ENCODE measurements around the gene MAGEB1.

MAGEB1 gene, protein sequence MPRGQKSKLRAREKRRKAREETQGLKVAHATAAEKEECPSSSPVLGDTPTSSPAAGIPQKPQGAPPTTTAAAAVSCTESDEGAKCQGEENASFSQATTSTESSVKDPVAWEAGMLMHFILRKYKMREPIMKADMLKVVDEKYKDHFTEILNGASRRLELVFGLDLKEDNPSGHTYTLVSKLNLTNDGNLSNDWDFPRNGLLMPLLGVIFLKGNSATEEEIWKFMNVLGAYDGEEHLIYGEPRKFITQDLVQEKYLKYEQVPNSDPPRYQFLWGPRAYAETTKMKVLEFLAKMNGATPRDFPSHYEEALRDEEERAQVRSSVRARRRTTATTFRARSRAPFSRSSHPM

DNA sequence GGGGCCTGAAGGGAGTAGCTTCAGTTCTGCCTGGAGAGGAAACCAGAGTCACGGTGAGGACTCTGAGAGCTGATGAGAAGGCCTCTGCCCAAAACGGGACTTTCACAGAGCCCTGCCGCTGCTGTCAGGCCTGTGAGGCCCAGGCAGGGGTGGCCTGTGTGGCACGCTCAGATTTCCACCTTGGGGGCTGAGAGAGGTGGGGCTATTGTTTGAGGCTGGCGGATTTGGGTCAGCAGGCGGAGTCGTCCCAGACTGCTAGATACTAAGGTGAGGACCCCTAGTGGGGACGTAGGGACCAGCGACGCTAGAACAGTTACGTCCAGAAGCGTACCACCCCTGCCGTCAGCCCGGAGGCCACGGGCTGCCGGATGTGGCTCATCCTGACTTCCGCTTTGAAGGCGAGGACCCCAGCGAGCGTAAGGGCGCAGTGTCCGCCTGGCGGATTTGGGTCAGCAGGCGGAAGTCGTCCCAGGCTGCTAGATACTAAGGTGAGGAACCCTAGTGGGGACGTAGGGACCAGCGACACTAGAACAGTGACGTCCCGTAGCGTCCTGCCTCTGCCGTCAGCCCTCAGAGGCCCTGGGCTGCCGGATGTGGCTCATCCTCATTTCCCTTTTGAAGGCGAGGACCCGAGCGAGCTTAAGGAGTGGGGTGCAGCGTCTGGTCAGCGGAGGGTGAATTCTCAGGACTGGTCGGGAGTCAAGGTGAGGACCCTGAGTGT, at the start of gene MAGEB1:
MAGEB1 (plus strand) TSS at position 378 of the 721 bp plus-strand sequence. CDS start 3,348 bp downstream, outside the sequence.
- no peak for DNase-seq

DNA sequence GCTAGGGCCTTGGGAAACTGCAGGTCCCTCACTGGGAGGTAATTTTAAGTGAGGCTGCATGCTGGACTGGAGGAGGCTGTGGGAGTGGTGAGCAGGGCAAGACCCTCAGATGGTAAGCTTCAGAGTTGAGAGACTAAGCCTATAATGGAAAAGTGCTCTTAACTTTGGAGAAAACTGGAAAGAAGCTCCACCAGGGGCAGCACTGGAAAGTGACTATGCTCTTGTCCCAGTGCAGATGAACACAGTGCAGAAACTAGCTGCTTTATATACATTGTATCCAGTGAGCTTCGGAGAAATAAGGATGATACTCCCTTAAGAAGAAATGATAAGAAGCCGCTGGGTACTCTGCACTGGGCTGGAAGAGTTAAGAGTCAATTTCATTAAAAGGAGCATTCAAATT, 34.8 kb upstream of the MAGEB1 start:
- DNase-seq: no peak

DNA sequence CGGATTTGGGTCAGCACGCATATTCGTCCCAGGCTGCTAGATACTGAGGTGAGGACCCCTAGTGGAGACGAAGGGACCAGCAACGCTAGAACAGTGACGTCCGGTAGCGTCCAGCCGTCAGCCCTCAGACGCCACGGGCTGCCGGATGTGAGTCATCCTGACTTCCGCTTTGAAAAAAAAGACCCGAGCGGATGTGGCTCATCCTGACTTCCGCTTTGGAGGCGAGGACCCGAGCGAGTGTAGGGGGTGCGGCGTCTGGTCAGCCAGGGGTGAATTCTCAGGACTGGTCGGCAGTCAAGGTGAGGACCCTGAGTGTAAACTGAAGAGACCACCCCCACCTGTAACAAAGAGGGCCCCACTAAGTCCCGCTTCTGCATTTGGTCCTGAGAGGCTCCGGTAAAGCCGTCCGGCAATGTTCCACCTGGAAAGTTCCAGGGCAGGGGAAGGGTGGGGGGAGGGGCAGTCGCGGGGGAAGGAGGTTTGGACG, 31.5 kb upstream of the MAGEB1 start, which contains the start of gene MAGEB2:
MAGEB2 (plus strand) TSS at position 207 of the 487 bp plus-strand sequence. CDS start 3,018 bp downstream, outside the sequence.
- DNase-seq: no peak

DNA sequence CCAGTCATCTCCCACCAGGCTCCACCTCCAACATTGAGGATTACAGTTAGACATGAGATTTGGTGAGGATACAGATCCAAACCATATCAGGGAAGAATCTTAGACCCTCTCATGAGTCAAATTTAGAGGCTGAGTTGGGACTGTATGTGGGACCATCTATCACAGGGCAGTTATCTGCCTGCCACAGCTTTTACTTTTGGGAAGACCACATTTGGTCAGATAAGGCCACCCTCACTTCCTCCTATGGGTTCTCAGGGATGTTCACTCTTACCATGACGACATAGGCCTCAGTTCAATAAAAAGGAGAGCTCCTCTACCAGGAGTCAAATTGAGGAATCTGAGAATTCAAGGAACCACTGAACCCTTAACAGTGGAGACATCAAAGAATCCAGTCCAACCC, 29.5 kb upstream of the MAGEB1 start:
- no peak for DNase-seq

DNA sequence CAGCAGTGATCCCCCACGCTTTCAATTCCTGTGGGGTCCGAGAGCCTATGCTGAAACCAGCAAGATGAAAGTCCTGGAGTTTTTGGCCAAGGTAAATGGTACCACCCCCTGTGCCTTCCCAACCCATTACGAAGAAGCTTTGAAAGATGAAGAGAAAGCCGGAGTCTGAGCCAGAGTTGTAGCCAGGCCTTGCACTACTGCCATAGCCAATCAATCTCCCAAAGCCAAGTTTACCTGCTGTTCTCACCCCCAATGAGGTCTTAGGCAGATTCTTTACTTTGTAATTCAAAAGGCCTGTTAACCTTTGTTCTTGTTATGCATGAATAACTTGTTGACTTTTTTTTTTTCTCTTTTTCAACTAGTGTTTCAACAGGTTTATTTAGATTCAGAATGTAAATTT, 27.6 kb upstream of the MAGEB1 start:
- no peak for DNase-seq

DNA sequence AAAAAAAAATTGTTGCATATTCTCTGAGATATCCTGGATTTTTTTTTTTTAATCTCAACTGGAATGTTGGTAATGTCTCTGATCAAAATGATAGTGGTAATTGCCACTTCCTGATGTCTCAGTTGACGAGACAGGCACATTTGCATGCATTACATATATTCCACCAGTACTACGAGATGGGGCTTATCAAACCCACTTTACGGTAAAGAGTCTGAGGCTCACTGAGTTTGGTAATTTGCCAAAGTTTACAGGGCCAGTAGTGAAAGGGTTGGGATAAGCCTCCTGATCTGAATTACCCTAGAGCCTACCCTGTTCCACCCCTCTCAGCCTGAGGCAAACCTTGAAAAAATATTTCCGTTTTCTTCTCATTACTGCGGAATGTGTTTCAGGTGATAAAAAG, 26.3 kb upstream of the MAGEB1 start:
- DNase-seq: no peak

DNA sequence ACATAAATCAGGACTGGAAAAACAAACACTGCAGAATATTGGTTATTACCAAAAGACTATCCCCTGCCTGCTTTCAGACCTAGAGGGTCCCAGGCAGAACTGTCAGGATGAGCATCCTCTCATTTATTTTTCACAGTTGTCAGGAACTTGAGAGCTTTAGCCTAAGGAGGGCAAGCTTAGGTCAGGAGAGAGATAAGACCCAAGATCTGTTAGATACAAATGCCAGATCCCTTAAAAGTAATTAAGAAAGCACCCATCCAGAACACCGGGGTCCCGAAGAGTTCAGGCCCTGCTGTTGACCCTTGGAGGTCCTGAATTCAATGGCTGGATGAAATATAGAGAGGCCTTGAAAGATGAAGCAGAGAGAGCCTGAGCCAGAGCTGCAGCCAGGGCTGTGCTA, 22.4 kb upstream of the MAGEB1 start:
- DNase-seq: no peak

DNA sequence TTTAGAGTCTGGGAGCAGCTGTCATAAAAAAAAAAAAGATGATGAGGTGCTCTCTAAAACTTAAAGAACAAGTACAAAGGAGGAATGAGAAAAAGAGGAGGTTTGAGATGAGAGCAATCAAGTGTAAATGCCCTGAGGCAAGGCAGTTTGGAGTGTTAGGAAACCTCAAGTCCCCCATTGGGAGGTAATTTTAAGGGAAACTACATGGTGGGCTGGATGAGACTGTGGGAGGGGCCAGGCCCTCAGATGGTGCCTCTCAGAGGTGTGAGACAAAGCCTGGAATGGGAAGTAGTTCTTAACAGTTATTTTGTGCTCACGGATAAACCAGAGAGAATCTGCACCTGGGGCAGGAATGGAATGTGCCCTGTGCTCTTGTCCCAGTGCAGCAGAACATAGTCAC, 18.4 kb upstream of the MAGEB1 start:
- no peak for DNase-seq

DNA sequence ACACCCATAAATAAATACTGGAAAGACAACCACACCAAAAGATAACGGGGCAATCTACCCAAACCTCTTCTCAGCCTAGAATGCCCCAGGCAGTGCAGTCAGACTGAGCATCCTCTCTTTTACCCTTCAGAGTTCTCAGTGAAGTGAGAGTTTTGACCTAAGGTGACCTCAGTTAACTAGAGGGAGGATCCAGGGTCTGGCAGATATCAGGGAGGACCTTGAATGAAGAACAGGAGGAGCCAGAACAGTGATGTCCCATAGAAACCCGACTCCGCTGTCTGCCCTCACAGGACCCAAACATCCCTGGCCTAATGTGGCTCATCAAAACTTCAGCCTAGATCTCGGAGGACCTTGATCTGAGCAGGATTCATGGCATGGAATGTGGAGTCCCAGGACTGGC, 16.6 kb upstream of the MAGEB1 start, which contains the start of gene MAGEB3:
MAGEB3 (plus strand) TSS at position 263 of the 400 bp plus-strand sequence. CDS start 5,268 bp downstream, outside the sequence.
- no peak for DNase-seq

DNA sequence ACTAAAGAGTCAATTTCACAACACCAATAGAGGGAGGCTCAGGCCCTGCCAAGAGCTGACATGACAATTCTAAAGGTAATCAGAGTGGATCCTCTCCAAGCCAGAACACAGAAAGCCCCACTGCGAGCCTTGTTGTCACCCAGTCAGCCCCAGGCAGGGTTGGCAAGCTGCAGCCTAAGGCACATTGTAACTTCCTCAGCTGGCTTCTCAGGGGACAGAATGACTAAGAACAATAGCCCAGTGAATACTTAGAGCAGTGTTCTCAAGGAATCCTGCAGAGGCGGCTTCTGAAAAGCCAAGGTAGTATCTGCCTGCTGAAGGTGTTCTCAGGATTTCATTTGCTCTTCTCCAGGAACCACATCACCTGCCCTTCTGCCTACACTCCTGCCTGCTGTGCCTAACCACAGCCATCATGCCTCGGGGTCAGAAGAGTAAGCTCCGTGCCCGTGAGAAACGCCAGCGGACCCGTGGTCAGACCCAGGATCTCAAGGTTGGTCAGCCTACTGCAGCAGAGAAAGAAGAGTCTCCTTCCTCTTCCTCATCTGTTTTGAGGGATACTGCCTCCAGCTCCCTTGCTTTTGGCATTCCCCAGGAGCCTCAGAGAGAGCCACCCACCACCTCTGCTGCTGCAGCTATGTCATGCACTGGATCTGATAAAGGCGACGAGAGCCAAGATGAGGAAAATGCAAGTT, 5.1 kb upstream of the MAGEB1 start, which contains the start of gene MAGEB4:
MAGEB4 (plus strand) TSS at position 277 of the 692 bp plus-strand sequence; CDS start at position 413, 136 bp downstream.
- no peak for DNase-seq

DNA sequence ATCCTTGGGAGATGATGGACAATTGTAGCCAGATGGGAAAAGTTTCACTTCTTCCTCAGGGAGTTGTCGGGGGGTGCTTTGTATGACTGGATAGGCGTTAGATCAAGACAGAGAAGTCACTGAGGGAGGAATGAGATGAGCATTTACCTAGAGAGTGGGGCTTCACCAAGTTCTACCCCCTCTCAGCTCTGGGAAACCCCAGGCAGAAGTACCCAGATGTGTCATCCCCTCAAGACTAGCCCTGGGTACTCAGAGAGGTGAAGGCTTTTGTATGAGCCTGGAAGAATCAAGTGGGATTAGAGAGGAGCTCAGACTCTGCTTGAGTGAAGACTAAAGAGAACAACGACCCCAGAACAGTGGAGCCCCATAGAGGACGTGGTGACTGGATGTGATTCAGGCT, 1.9 kb downstream of the MAGEB1 start:
- no peak for DNase-seq

DNA sequence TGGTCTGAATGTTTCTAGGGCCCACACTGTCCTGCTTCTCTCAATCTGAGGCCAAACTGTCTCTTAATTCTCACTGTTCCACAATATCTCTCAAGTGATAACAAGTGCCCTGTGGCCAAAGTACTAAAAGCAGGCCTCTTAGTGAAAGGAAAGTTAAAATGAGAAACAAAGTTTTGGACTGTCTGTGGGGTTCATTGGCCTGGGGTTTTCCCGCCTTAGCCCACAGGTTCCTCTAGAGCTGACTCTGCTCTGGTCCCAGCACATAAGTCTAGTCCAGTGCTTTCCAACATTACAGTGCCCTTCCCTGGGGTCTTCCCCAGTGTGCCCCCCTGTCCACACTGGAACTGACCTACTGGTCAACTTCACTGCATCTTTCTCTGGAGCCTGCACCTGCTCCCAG, 6.3 kb downstream of the MAGEB1 start:
- DNase-seq: no peak

DNA sequence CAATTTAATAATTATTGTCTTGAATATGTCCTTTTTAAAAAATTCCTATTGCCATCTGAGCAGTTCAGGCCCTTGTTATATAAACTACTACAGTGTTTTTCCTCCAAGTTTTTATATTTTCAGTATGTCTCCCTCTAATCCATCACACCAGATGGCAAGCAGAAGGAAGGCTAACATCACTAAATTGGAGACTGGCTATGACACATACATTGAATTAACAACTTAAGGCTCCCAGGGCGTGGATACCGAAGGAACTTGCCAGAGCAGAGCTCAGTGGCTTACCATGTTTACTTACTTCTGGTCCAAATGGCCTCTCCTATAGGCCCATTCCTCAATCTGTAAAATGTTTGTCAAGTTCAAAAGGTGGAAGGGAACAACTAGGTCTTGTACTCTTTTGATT, 13.0 kb downstream of the MAGEB1 start:
- DNase-seq: no peak

DNA sequence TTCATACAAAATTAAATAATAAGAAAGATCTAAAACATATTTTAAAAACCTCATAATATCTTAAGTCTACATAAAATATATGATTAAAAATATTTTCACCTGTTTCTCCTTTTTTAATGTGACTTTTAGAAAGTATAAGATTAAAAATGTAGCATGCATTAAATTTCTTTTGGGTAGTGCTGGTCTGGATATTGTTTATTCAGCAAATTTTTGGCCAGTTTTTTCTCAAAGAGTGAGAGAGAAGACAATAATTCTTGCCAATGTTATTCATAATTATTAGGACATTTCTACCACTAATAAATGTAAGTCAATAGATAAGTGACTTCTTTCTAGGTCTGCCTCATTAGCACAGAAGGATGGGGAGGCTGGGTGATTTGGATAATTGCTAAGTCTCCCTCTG, 14.1 kb downstream of the MAGEB1 start:
- DNase-seq: no peak

DNA sequence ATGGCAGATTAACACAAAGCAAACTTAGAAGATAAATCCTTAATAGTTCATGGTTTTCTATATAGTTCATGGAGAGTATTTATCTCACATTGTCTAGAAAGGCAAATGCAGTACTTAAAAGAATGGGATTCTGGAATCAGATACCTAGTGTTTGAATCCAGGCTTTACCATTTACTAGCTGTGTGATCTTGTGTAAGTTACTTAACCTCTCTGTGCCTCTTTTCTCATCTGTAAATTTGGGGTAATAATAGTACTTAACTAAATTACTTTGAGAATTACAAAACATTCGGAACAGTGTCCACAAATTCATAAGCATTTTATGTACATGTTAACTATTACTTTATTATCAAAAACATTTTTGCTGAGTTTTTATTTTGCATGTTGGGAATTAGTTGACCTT, 15.8 kb downstream of the MAGEB1 start:
- DNase-seq: no peak

DNA sequence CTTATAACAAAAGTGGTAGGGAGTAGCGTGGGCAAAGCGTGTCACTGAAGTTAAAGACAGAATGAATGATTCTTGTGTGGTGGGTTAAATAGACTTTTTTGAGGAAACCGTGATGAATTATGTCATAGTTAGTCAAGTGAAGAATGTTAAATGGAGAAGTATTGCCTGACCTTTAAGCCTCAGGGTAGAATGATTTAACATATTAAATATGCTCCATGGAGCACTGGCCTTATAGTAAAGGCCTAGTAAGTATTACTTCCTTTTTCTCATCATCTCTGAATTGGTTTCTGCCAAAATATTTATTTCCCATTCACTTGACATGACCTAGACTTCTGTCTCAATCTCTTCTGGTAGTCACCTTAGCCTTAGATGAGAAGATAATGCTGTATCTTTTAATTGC, 23.7 kb downstream of the MAGEB1 start:
- no peak for DNase-seq

DNA sequence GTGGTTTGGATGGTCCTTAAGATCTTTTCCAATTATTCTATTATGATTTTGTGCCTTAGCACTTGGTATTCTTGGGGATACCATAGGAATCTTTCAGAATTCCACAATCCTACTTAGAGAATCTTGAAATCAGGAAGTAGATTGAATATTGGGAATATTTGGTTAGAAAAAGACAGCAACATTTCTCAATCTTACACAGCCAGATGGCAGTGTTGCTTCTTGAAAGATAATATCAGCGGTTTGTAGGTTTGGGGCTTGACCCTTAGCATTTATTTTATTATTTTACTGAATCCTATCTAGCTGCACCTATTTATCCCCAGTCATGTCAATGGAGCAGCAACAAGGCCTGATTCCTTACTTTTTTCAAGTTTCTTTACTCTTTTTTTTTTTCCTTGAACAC, 28.6 kb downstream of the MAGEB1 start:
- DNase-seq: no peak

DNA sequence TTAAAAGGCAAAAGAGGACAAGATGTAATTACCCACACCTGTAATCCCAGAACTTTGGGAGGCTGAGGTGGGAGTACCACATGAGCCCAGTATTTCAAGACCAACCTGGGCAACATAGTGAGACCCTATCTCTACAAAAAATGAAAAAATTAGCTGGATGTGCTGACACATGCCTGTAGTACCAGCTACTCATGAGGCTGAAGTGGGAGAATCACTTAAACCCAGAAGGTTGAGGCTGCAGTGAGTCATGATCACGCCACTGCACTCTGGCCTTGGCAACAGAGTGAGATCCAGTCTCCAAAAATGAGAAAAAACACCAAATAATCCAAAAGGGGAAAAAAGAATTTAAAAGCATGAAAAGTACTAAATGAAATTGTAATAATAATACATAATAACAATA, 31.4 kb downstream of the MAGEB1 start:
- no peak for DNase-seq

DNA sequence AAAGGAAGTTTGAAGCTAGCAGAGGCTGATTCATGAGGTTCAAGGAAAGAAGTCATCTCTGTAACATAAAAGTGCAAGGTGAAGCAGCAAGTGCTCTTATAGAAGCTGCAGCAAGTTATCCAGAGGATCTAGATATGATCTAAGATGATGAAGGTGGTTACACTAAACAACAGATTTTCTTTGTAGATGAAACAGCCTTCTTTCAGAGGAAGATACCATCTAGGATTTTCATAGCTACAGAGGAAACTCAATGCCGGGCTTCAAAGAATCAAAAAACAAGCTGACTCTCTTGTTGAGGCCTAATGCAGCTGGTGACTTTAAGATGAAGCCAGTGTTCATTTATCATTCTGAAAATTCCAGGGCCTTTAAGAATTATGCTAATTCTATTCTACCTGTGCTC, 33.5 kb downstream of the MAGEB1 start:
- DNase-seq: no peak

DNA sequence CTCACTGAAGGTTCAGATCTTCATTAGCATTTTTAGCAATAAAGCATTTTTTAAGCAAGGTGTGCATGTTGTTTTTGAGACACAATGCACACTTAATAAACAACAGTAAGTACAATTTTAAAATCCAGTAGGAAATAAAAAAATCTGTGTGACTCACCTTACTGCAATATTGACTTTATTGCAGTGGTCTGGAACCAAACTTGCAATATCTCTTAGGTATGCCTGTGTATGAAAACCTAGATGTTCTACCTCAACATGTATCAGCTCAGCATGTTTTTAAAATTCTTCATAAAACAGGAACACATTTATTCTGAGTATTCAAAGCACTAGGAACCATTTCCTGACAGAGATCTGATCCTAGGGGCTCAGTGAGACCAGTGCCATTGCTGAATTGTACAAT, 35.6 kb downstream of the MAGEB1 start:
- no peak for DNase-seq

DNA sequence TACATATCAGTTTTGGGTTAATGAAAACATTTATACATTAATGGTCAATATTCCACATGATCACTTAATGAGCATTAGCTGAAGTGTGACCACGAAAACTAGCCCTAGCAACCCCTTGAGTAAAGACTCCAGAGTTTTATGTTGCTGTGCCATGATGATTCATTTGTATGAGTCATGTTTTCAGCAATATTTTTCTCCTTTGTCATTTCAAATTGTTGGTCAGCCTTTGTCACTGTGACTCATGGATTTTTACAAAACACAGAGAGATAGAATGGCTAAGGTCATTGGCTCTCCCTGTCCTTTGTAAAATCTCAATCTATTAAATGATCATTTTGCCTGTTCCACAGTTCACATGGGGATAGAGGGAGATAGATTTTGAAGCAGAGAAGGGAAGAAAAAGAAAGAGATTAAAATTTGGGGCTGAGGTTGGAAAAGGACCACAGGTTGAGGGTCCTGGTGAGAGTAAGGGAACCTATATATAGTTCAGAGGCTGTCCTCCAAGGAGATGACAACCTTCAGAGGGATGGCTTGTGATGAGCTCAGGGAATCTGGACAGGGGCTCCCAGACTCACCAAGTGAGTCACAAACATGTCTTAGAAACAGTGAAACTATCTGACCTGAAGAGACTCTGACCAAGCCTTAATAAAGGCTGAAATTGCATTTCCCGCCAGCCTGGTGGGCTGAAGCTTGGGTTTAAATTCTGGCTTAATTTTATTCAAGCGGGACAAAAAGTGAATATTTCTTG, 36.7 kb downstream of the MAGEB1 start:
- DNase-seq: no peak

DNA sequence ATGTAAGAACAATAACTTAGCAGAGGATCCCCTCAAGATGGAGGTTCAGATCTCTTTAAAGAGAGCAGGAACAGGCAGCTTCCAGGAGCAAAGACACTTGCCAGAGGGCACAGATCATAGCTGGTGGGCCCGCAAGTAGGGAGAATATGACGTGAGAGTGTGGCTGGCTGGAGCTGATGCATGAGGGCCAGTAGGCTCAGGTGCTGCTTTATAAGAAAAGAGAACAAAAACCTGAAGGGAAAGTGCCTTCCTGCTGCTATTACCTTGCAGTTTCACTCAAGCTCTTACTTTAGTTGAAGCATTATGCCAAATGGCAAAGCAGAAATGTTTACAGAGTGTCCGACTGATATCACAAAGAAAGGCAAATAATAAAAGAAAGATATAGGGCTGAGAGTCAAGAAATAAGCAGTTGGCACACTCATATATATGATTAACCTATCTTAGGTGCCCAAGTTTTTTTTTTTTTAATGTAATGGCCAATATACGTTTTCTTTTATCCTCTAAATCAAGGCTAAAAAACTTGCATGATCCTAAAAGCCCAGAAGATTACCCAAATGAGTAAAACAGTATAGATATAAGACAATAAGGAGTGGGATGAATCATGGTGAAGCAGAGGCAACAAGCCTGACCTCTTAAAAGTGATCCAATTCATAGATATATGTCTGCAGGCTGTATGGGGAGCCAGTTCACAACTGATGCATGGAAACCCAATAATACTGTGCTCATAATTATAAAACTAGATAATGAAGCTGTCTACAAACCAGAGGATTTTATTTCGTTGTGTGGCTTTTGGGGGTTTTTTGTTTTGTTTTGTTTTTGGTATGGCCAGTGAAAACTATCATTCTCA, 49.7 kb downstream of the MAGEB1 start:
- DNase-seq: no peak

All from stimulated activated naive CD4-positive, alpha-beta T cell treated with Interleukin-2 at 50 U/mL for 16 hours (primary cell).